Upper lobe of left lung (tissue), 6 donors: ENCODE data around the gene PLB1. TPM values are rescaled to one million over a fixed set of nuclear protein-coding genes. Genes with fewer than 3 reads are reported as not detected.

Source experiments
- ATAC-seq, 2 donors: fragments of 200-7000 bp; cut with Tn5 transposase; one replicate each; pipeline ENCODE4 v1.9.1; 2022; ENCODE audit warnings: mild to moderate bottlenecking in 2 of 2, moderate library complexity in 2 of 2; ENCODE audit not compliant: low FRiP score in 2 of 2
- DNase-seq, 2 donors: peaks; one replicate each; pipeline ENCODE4 v3.0.0-alpha.2; 2019 to 2020
- H3K27ac ChIP-seq, 4 donors: fragments of 200-600 bp; sonication (generic); one replicate each; pipeline ENCODE4 v1.5.1; 2016 to 2019
- H3K27me3 ChIP-seq, 4 donors: fragments of 200-600 bp; sonication (generic); one replicate each; pipeline ENCODE4 v1.5.1; 2017 to 2019
- H3K36me3 ChIP-seq, 4 donors: fragments of 200-600 bp; sonication (generic); one replicate each; pipeline ENCODE4 v1.5.1; 2016 to 2019
- H3K4me1 ChIP-seq, 4 donors: fragments of 200-600 bp; sonication (generic); one replicate each; pipeline ENCODE4 v1.5.1; 2018 to 2019
- H3K4me3 ChIP-seq, 4 donors: fragments of 200-600 bp; sonication (generic); one replicate each; pipeline ENCODE4 v1.5.1; 2017 to 2019; ENCODE audit warnings: mild to moderate bottlenecking in 2 of 4, moderate library complexity in 1 of 4
- H3K9me3 ChIP-seq, 4 donors: fragments of 200-600 bp; sonication (generic); one replicate each; pipeline ENCODE4 v1.5.1; 2018 to 2019
- CTCF ChIP-seq, 6 experiments: fragments of 450-650 bp in 4 of 6; fragments of 200-600 bp in 2 of 6; sonication (generic) in 2 of 6; IDR thresholded peaks; one replicate each; pipeline ENCODE4 v1.5.1; 2016 to 2019; ENCODE audit warnings: antibody characterized with exemption in 6 of 6
- EP300 ChIP-seq, 4 donors: sonication (generic); formaldehyde crosslinking; IDR thresholded peaks; one replicate each; pipeline ENCODE4 v1.5.1; 2017; ENCODE audit warnings: antibody characterized with exemption in 4 of 4, control low read depth in 2 of 4
- POLR2A ChIP-seq, 4 donors: fragments of 450-650 bp; IDR thresholded peaks; one replicate each; pipeline ENCODE4 v1.5.1; 2016 to 2017; ENCODE audit warnings: antibody characterized with exemption in 4 of 4, mild to moderate bottlenecking in 2 of 4
- POLR2AphosphoS5 ChIP-seq, 2 donors: sonication (generic); formaldehyde crosslinking; IDR thresholded peaks; one replicate each; pipeline ENCODE4 v1.5.1; 2017; ENCODE audit warnings: antibody characterized with exemption in 2 of 2
- WGBS, 2 donors: methylation state at CpG; one replicate each; pipeline ENCODE4 v1.1.5; 2017 to 2018; 5-methylcytosine and 5-hydroxymethylcytosine counted together
- total RNA-seq, 6 donors: library from RNA; depleted of rRNA in 4 of 6; stranded (reverse); fragments of >200 nt in 4 of 6; gene quantifications; one replicate each; pipeline versions ENCODE4 v1.1.0 to v1.2.1, GENCODE V29; 2016 to 2021
- donor health status: DM: no; HTN: no; CAD: no; lungs with moderate emphysema.
- donor health status: DM: no; HTN: yes; CAD: no; lungs with severe emphysema.

The PLB1 gene
- total RNA-seq, 6 donors from 2014 or later, result 3.1 to 9.1 (median 5.4) TPM

GRCh38 chr2:28627722-28628480 lies 132.0 kb downstream of the PLB1 start:
- TF ChIP-seq POLR2A (IDR thresholded peaks at IDR 0.05), result no peak
- TF ChIP-seq POLR2AphosphoS5 (IDR thresholded peaks at IDR 0.05), result no peak
- TF ChIP-seq CTCF (IDR thresholded peaks at IDR 0.05), result no peak
- TF ChIP-seq EP300 (IDR thresholded peaks at IDR 0.05), result no peak
- Histone ChIP-seq H3K27me3 (no peaks in the 10 kb centered on the region), H3K9me3 (no peaks in the 10 kb centered on the region), H3K36me3 (no peaks in the 10 kb centered on the region), H3K4me1 (peaks cover 13 to 30% (median 22%) of the 10 kb centered on the region in 4 donors), H3K27ac (peak overlapping the region; percentile 83 to 96 (median 88)), H3K4me3 (no peak overlapping the region)
- 90 to 91% methylated on average over 5 of the region's 5 CpGs for WGBS, 2 donors
- DNase-seq (no peak), ATAC-seq (no peak)

GRCh38 chr2:28628506-28628905 lies 132.6 kb downstream of the PLB1 start:
- TF ChIP-seq CTCF (IDR thresholded peaks at IDR 0.05) (no peak), EP300 (IDR thresholded peaks at IDR 0.05) (no peak), POLR2AphosphoS5 (IDR thresholded peaks at IDR 0.05) (no peak), POLR2A (IDR thresholded peaks at IDR 0.05) (no peak)
- DNase-seq (no peak), ATAC-seq (no peak)
- H3K27ac ChIP-seq, result peak overlapping the region; percentile 83 to 96 (median 88)
- no peaks in the 10 kb centered on the region for H3K27me3 ChIP-seq
- no peaks in the 10 kb centered on the region for H3K36me3 ChIP-seq
- H3K4me1 ChIP-seq, result peaks cover 13 to 30% (median 22%) of the 10 kb centered on the region in 4 donors
- no peaks in the 10 kb centered on the region for H3K9me3 ChIP-seq
- no peak overlapping the region for H3K4me3 ChIP-seq
- WGBS, 2 donors, result 100% methylated on average over 4 to 8 of the region's 8 CpGs

GRCh38 chr2:28628987-28629386 lies 133.1 kb downstream of the PLB1 start:
- H3K4me3 ChIP-seq, result no peak overlapping the region
- ATAC-seq (no peak), DNase-seq (no peak)
- 67 to 99% methylated on average over 1 to 5 of the region's 5 CpGs for WGBS, 2 donors
- H3K4me1 ChIP-seq, result peaks cover 13 to 30% (median 22%) of the 10 kb centered on the region in 4 donors
- peak overlapping the region in 2 of 4 donors; percentile 89 to 96 for H3K27ac ChIP-seq
- TF ChIP-seq CTCF (IDR thresholded peaks at IDR 0.05), result no peak
- TF ChIP-seq POLR2A (IDR thresholded peaks at IDR 0.05), result no peak
- TF ChIP-seq POLR2AphosphoS5 (IDR thresholded peaks at IDR 0.05), result no peak
- no peak for TF ChIP-seq EP300 (IDR thresholded peaks at IDR 0.05)
- H3K36me3 ChIP-seq, result no peaks in the 10 kb centered on the region
- H3K9me3 ChIP-seq, result no peaks in the 10 kb centered on the region
- no peaks in the 10 kb centered on the region for H3K27me3 ChIP-seq

DNA sequence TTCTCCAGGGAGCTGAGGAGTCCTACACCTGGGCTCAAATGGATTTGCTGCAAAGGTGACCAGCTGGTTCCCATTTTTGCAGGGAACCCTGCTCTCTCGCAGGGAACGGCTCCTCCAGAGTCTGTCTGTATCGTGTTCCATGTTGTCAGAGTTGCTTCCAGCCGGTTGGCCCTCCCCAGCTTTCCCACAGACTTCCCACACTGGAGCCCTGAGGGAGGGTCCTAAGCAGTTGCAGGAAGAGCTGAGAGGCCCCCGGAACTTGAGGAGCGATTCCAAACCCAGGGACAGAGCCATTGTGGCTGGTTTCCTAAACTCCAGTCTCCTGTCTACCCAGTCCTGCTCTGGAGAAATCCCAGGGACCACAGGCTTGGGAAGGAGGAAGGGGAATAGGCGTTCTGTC lies 134.1 kb downstream of the PLB1 start:
- H3K36me3 ChIP-seq, result no peaks in the 10 kb centered on the region
- TF ChIP-seq CTCF (IDR thresholded peaks at IDR 0.05) (no peak), POLR2AphosphoS5 (IDR thresholded peaks at IDR 0.05) (no peak), EP300 (IDR thresholded peaks at IDR 0.05) (no peak), POLR2A (IDR thresholded peaks at IDR 0.05) (no peak)
- H3K27me3 ChIP-seq, result no peaks in the 10 kb centered on the region
- DNase-seq (no peak), ATAC-seq (no peak)
- H3K9me3 ChIP-seq, result no peaks in the 10 kb centered on the region
- H3K27ac ChIP-seq, result no peak overlapping the region
- peaks cover 9 to 23% (median 16%) of the 10 kb centered on the region in 4 donors for H3K4me1 ChIP-seq
- no peak overlapping the region for H3K4me3 ChIP-seq
- 92 to 95% methylated on average over 6 to 7 of the region's 7 CpGs for WGBS, 2 donors

DNA sequence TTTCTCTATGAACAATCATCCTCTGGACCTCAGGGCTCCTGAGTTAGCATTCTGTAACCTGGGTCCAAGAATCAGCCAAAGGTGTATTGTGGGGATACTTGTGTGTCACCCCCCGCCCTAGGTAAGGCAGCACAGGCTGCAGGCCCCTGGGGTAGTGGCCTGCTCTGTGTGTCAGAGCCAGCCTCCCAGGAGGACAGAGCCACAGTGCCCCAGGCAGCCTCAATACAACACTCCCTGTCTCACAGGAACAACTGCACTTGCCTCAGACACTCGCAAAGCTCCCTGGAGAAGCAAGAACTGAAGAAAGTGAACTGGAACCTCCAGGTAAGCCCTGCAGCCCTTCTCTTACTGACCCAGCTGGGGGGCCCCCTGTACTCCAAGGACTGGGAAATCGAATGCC lies 134.5 kb downstream of the PLB1 start:
- no peaks in the 10 kb centered on the region for H3K36me3 ChIP-seq
- H3K4me3 ChIP-seq, result no peak overlapping the region
- no peaks in the 10 kb centered on the region for H3K9me3 ChIP-seq
- 64 to 81% methylated on average over 2 to 3 of the region's 3 CpGs for WGBS, 2 donors
- no peak for TF ChIP-seq POLR2A (IDR thresholded peaks at IDR 0.05)
- no peak for TF ChIP-seq CTCF (IDR thresholded peaks at IDR 0.05)
- no peak for TF ChIP-seq EP300 (IDR thresholded peaks at IDR 0.05)
- no peak for TF ChIP-seq POLR2AphosphoS5 (IDR thresholded peaks at IDR 0.05)
- DNase-seq (no peak), ATAC-seq (no peak)
- peaks cover 4 to 18% (median 11%) of the 10 kb centered on the region in 4 donors for H3K4me1 ChIP-seq
- H3K27ac ChIP-seq, result no peak overlapping the region
- H3K27me3 ChIP-seq, result no peaks in the 10 kb centered on the region
